Ovary (tissue), 9 donors: ENCODE measurements around the gene RPRD1A. TPM values are rescaled to one million over a fixed set of nuclear protein-coding genes. Genes with fewer than 3 reads are reported as not detected.

ENCODE experiments used
- DNase-seq, 5 donors: peaks; one replicate each; pipeline ENCODE4 v3.0.0-alpha.2; 2019 to 2020
- H3K27ac ChIP-seq, 2 donors: fragments of 200-600 bp; one replicate each; pipeline versions ENCODE4 v1.5.1 to v1.8.0; 2019 to 2022
- H3K27me3 ChIP-seq: fragments of 200-600 bp; one replicate; pipeline ENCODE4 v1.8.0; 2022
- H3K36me3 ChIP-seq: fragments of 200-600 bp; sonication (generic); one replicate; pipeline ENCODE4 v1.5.1; 2019
- H3K4me1 ChIP-seq: one replicate; pipeline ENCODE4 v1.8.1; 2013; ENCODE audit warnings: mild to moderate bottlenecking, moderate library complexity; ENCODE audit not compliant: insufficient read depth
- H3K4me3 ChIP-seq: fragments of 200-600 bp; sonication (generic); one replicate; pipeline ENCODE4 v1.5.1; 2017
- H3K9me3 ChIP-seq, 2 donors: fragments of 200-600 bp in 1 of 2; sonication (generic) in 1 of 2; one replicate each; pipeline versions ENCODE4 v1.5.1 to v1.8.1; 2013 to 2019; ENCODE audit warnings: mild to moderate bottlenecking in 1 of 2, moderate library complexity in 1 of 2
- EP300 ChIP-seq: sonication (generic); formaldehyde crosslinking; IDR thresholded peaks from one replicate; pipeline ENCODE4 v1.6.1; 2017; ENCODE audit warnings: antibody characterized with exemption
- POLR2A ChIP-seq: fragments of 450-650 bp; IDR thresholded peaks from one replicate; pipeline ENCODE4 v1.6.1; 2017; ENCODE audit warnings: antibody characterized with exemption, mild to moderate bottlenecking, moderate library complexity
- WGBS, 3 donors: extraction: QIAGEN DNeasy Blood & Tissue Kit in 1 of 3; methylation state at CpG; one replicate each; pipeline versions ENCODE4 v1.1.5 to v1.1.7; 2013 to 2017; 5-methylcytosine and 5-hydroxymethylcytosine counted together
- intact Hi-C, 4 donors: fragments of 100-400 bp; cut with DNase I; formaldehyde crosslinking; loops; one replicate each; pipeline versions ENCODE4 v1.11.0 to v1.15.1; 2022 to 2023
- polyA plus RNA-seq, 2 donors: library from polyadenylated mRNA; stranded (reverse); fragments of 200-250 nt in 1 of 2; fragments of 350-450 nt in 1 of 2; fragmentation: Illumina TruSeq in 1 of 2; extraction: RNeasy Lipid Tissue Mini Kit (QIAGEN cat#74804) in 1 of 2; gene quantifications; one replicate each; pipeline ENCODE4 v1.2.3, GENCODE V29; 2013 to 2014
- total RNA-seq, 7 donors: library from RNA; depleted of rRNA in 2 of 7; stranded (reverse); fragments of >200 nt in 2 of 7; fragmentation: NEBNext Ultra II Directional in 3 of 7; extraction: Animal tissue kit (Norgen Biotek cat#: 25700) in 3 of 7; gene quantifications; one replicate each; pipeline versions ENCODE4 v1.1.0 to v1.2.4, GENCODE V29; 2016 to 2023
- TF ChIP-seq, protein P1 (sequence below), 3 donors: fragments of 450-650 bp in 2 of 3; fragments of 200-600 bp in 1 of 3; IDR thresholded peaks; one replicate each; pipeline versions ENCODE4 v1.5.1 to v1.8.0; 2016 to 2022; ENCODE audit warnings: antibody characterized with exemption in 3 of 3, mild to moderate bottlenecking in 1 of 3
- donor health status: DM: no; HTN: no; CAD: no; lungs with moderate emphysema.
- donor health status: DM: no; HTN: no; CAD: no.
- donor health status: Bipolar disorder and iron deficiency.
- donor health status: DM: yes; HTN: yes; CAD: no.
- donor health status: DM: no; HTN: no; CAD: no.
- donor health status: DM: yes; HTN: yes; CAD: no.

Gene RPRD1A
- total and polyA plus RNA-seq, 9 donors = 19.3 to 56.8 (median 41.3) TPM

DNA sequence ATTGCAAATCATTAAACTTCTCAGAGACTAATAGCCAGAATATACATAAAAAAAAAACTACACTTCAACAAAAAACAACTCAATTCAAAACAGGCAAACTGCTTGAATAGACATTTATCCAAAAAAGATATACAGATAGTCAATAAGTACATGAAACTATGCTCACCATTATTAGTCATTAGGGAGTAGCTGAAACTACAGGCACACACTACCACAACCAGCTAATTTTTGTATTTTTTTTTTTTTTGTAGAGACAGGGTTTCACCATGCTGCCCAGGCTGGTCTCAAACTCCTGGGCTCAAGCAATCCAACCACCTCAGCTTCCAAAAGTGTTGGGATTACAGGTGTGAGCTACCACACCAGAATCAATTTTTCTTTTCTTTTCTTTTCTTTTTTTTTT is 16.9 kb downstream of the RPRD1A start:
- no peak overlapping the region for H3K4me3 ChIP-seq
- intact Hi-C loops = no loop called here
- H3K27ac ChIP-seq = no peak overlapping the region
- peaks cover 5% of the 10 kb centered on the region for H3K4me1 ChIP-seq
- TF ChIP-seq, protein P1, sequence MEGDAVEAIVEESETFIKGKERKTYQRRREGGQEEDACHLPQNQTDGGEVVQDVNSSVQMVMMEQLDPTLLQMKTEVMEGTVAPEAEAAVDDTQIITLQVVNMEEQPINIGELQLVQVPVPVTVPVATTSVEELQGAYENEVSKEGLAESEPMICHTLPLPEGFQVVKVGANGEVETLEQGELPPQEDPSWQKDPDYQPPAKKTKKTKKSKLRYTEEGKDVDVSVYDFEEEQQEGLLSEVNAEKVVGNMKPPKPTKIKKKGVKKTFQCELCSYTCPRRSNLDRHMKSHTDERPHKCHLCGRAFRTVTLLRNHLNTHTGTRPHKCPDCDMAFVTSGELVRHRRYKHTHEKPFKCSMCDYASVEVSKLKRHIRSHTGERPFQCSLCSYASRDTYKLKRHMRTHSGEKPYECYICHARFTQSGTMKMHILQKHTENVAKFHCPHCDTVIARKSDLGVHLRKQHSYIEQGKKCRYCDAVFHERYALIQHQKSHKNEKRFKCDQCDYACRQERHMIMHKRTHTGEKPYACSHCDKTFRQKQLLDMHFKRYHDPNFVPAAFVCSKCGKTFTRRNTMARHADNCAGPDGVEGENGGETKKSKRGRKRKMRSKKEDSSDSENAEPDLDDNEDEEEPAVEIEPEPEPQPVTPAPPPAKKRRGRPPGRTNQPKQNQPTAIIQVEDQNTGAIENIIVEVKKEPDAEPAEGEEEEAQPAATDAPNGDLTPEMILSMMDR (IDR thresholded peaks at IDR 0.05) = no peak
- TF ChIP-seq EP300 (no peak), POLR2A (no peak)
- H3K27me3 ChIP-seq = no peaks in the 10 kb centered on the region
- H3K9me3 ChIP-seq = no peaks in the 10 kb centered on the region
- no peak for DNase-seq
- H3K36me3 ChIP-seq = no peaks in the 10 kb centered on the region

DNA sequence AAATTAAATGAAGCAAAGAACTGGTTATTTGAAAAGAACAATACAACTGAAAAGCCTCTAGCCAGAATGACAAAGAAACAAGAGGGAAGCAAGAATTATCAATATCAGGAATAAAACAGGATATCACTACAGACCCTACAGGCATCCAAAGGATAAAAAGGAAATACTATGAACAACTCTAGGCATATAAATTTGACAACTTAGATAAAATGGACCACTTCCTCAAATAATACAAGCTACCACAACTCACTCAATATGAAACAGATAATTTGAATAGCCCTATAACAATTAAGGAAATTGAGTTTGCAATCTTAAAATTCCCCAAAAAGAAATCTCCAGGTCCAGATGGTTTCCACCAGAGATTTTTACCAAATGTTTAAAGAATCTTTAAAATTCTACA is 19.8 kb downstream of the RPRD1A start:
- no peak for DNase-seq
- no peaks in the 10 kb centered on the region for H3K9me3 ChIP-seq
- no peaks in the 10 kb centered on the region for H3K27me3 ChIP-seq
- H3K27ac ChIP-seq = no peak overlapping the region
- intact Hi-C loops = no loop called here
- H3K4me1 ChIP-seq = peaks cover 3% of the 10 kb centered on the region
- H3K36me3 ChIP-seq = no peaks in the 10 kb centered on the region
- no peak for TF ChIP-seq EP300
- no peak for TF ChIP-seq POLR2A
- TF ChIP-seq, protein P1 (IDR thresholded peaks at IDR 0.05) = no peak
- H3K4me3 ChIP-seq = no peak overlapping the region

DNA sequence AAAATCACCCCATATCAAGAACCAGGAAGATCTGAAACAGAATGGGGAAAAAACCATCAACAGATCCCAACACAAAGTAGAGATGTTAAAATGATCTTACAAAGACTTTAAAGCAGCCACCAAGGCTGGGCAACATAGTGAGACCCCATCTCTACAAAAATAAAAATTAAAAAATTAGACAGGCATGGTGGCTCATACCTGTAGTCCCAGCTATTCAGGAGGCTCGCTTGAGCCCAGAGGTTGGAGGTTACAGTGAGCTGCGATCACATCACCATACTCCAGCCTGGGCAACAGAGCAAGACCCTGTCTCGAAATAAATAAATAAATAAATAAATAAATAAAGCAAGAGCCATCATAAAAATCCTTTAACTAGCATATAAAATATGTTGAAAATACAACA is 20.5 kb downstream of the RPRD1A start:
- 99 to 100% (median 99%) methylated on average over 3 of the region's 3 CpGs for WGBS, 3 donors
- no peaks in the 10 kb centered on the region for H3K9me3 ChIP-seq
- no peak overlapping the region for H3K4me3 ChIP-seq
- no peak for TF ChIP-seq EP300
- TF ChIP-seq, protein P1 (IDR thresholded peaks at IDR 0.05) = no peak
- TF ChIP-seq POLR2A = no peak
- DNase-seq = no peak
- peaks cover 3% of the 10 kb centered on the region for H3K4me1 ChIP-seq
- intact Hi-C loops = no loop called here
- H3K27ac ChIP-seq = no peak overlapping the region
- no peaks in the 10 kb centered on the region for H3K36me3 ChIP-seq
- H3K27me3 ChIP-seq = no peaks in the 10 kb centered on the region

DNA sequence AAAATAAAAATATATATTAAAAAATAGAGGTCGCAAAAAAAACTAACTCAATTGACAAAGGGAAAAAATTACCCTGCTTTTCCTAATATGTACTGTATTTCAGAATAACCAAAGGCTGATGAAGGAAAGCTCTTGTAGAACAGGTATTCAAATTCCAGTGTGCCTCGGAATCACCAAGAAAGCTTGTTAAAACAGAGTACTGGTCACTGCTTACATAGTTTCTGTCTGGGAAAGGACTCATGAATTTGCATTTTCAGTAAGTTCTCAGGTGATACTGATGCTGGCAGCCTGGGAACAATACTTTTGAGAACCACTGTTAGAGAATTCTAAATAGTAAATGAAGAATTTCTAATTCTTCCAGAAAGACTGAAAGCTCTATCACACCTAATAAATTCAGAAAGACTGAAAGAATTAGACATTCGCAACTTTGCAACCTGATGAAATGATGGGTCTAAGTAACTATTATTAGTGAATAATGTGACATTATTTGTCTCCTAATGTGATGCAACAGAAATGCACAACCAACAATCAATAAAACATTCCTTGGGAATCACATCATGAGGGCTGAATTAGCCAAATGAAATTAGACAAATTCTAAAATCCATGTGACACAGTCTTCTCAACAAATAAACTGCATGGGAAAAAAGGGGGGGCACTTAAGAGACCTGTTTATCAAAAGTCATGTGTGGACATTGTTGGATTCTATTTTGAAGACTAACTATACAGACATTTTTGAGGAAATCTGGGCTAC is 21.9 kb downstream of the RPRD1A start:
- intact Hi-C loops = no loop called here

More for the DNA sequence above, 21.9 kb downstream of the RPRD1A start:
- Histone ChIP-seq H3K27ac (no peak overlapping the region), H3K9me3 (no peaks in the 10 kb centered on the region), H3K36me3 (no peaks in the 10 kb centered on the region), H3K27me3 (no peaks in the 10 kb centered on the region), H3K4me3 (no peak overlapping the region), H3K4me1 (peaks cover 3% of the 10 kb centered on the region)
- 74 to 81% (median 80%) methylated on average over 3 of the region's 3 CpGs for whole genome bisulfite sequencing, 3 donors
- TF ChIP-seq, protein P1 (IDR thresholded peaks at IDR 0.05) = no peak
- no peak for TF ChIP-seq POLR2A
- no peak for DNase-seq
